Measurements from ENCODE around the gene NCK2. TPM values are rescaled to one million over a fixed set of nuclear protein-coding genes. Genes with fewer than 3 reads are reported as not detected.

Gene NCK2
- total and polyA plus RNA-seq, 9 of the 15 experiments (the other 6 are each of a cell fraction or from before 2014, with no cell fraction given), result 0.90 to 27.9 (median 15.9) TPM

DNA sequence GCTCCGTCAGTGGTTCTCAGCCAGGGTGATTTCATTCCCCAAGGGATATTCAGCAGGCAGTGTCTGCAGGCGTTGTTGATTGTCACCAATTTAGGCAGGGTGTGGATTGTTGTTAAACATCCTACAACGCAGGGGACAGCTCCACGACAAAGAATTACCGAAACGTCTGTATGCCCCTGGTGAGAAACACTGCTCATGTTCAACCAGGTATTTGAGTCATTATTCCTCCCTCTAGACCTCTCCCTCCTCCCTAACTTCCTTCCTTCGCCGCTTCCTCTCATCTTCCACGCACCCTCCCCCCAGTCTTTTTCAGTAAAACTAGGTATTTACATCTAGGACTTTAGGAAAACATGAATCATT, 50.8 kb downstream of the NCK2 start (continued):
- TF ChIP-seq, protein P1, sequence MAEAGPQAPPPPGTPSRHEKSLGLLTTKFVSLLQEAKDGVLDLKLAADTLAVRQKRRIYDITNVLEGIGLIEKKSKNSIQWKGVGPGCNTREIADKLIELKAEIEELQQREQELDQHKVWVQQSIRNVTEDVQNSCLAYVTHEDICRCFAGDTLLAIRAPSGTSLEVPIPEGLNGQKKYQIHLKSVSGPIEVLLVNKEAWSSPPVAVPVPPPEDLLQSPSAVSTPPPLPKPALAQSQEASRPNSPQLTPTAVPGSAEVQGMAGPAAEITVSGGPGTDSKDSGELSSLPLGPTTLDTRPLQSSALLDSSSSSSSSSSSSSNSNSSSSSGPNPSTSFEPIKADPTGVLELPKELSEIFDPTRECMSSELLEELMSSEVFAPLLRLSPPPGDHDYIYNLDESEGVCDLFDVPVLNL (CRISPR knock-in tag; IDR thresholded peaks at IDR 0.05; ENCODE audit: low read depth), result no peak
- TF ChIP-seq, protein P2, sequence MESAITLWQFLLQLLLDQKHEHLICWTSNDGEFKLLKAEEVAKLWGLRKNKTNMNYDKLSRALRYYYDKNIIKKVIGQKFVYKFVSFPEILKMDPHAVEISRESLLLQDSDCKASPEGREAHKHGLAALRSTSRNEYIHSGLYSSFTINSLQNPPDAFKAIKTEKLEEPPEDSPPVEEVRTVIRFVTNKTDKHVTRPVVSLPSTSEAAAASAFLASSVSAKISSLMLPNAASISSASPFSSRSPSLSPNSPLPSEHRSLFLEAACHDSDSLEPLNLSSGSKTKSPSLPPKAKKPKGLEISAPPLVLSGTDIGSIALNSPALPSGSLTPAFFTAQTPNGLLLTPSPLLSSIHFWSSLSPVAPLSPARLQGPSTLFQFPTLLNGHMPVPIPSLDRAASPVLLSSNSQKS (CRISPR knock-in tag; IDR thresholded peaks at IDR 0.05), result no peak
- TF ChIP-seq BRCA1 (IDR thresholded peaks at IDR 0.05) (no peak), BRCA1 (CRISPR knock-in tag; IDR thresholded peaks at IDR 0.05) (no peak), NFYB (IDR thresholded peaks at IDR 0.05; ENCODE audit: extremely low read depth, insufficient read length) (no peak), HCFC1 (IDR thresholded peaks at IDR 0.05; ENCODE audit: low read depth, low read length) (no peak), PHTF2 (CRISPR knock-in tag; IDR thresholded peaks at IDR 0.05) (no peak)

DNA sequence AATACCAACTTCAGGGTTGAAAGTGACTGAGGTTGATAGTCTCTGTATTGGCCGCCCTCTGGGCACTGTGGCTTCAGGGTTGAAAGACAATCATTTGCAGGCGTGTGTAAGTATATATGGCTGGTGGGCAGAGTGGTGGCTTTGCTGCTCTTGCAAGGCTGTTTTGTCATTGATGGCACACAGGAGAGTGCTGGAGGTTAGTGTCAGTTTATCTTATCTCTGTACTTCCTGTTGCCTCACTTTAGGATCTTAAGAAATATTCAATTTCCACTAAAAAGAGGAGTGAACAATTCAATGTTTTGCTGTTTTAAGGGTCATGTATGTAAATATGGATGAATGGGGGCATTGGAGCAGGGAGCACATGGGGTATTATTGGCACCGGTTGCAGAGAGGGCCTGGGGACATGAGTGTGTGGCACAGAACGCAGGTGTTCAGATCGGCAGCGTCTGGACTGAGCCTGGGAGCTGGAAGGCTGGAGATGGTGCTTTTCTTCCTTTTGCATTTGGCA, 51.5 kb downstream of the NCK2 start:
- no TSS peak for BruUV-seq (replicated peaks)
- H3K9ac ChIP-seq (ENCODE audit: insufficient read depth in 1 of 2, low read depth in 2 of 2, low read length in 2 of 2), result peak overlapping the region; percentile 38 to 62; a peak in 3 of 4 replicates
- H3K27ac ChIP-seq (ENCODE audit: extremely low read depth, low read depth, low read length), result peak overlapping the region; percentile 80
- peaks cover 12 to 57% of the 10 kb centered on the region in 2 experiments; a peak in 4 of 5 replicates for H3K4me1 ChIP-seq (replicated peaks in 1 of 2; ENCODE audit: control insufficient read depth in 2 of 2, insufficient read depth in 2 of 2, low read length in 2 of 2)
- in situ Hi-C loops (cut with MboI) (no loop called here), intact Hi-C loops (cut with micrococcal nuclease) (loop anchor here (5.0 kb wide), 1 partner anchor 56 kb away; no protein-coding TSS in a partner anchor)
- peak; percentile 32 for FAIRE-seq
- peak in 1 of 4 experiments; percentile 30 for DNase-seq (ENCODE audit: extremely low read depth in 1 of 4, low spot score in 3 of 4)
- H3K4me2 ChIP-seq (ENCODE audit: insufficient read depth, low read length), result peak overlapping the region; percentile 70
- H3K36me3 ChIP-seq (ENCODE audit: control insufficient read depth, insufficient read depth, low read length), result no peaks in the 10 kb centered on the region
- ChIA-PET CTCF (ENCODE audit: low intra/inter-chr PET ratio) (no interaction called here), POLR2A (interaction anchor here (2.9 kb wide), 1 partner anchor 11 kb away, joined by 6 read pairs; no protein-coding TSS in a partner anchor)
- H4K20me1 ChIP-seq (replicated peaks; ENCODE audit: control insufficient read depth, insufficient read depth, low read length), result no peaks in the 10 kb centered on the region
- WGBS (ENCODE audit: insufficient coverage, low coverage, missing lambda C conversion rate), result 16% methylated on average over 6 of the region's 6 CpGs
- peak overlapping the region; percentile 70 for H2AFZ ChIP-seq (ENCODE audit: low read depth, low read length)
- H3K27me3 ChIP-seq (ENCODE audit: control insufficient read depth in 2 of 2, insufficient read depth in 2 of 2, low read length in 2 of 2), result no peaks in the 10 kb centered on the region
- H3K9me3 ChIP-seq (replicated peaks; ENCODE audit: control insufficient read depth, insufficient read depth, low read depth, low read length), result no peaks in the 10 kb centered on the region
- peak; percentile 62 for ATAC-seq
- H3K4me3 ChIP-seq, result no peak overlapping the region
- H3K9me1 ChIP-seq (ENCODE audit: control insufficient read depth, insufficient read depth, low read length), result no peaks in the 10 kb centered on the region
- peaks cover 25% of the 10 kb centered on the region; the same call in 2 of the 3 replicates for H3K79me2 ChIP-seq (ENCODE audit: control insufficient read depth, insufficient read depth, low read length)
- TF ChIP-seq DMBX1 (CRISPR knock-in tag; IDR thresholded peaks at IDR 0.05; ENCODE audit: borderline replicate concordance), result peak; percentile 54; the same call in 1 of the 2 replicates
- TF ChIP-seq JUND (IDR thresholded peaks at IDR 0.05; ENCODE audit: borderline replicate concordance, low read depth, low read length), result no peak
- peak; percentile 31; the same call in 2 of the 3 replicates for TF ChIP-seq JUND (tag; IDR thresholded peaks at IDR 0.05; ENCODE audit: borderline replicate concordance, low read depth, low read length)
- TF ChIP-seq MYC (IDR thresholded peaks at IDR 0.05; ENCODE audit: low read depth, low read length), result peak; percentile 18; the same call in 1 of the 2 replicates
- no peak for TF ChIP-seq MYC (CRISPR knock-in tag; IDR thresholded peaks at IDR 0.05; ENCODE audit: borderline replicate concordance, low read depth)
- TF ChIP-seq ETV1 (tag; conservative IDR thresholded peaks at IDR 0.05; ENCODE audit: low read depth), result peak; percentile 92
- TF ChIP-seq LEF1 (IDR thresholded peaks at IDR 0.05), result no peak
- no peak for TF ChIP-seq SRSF3 (IDR thresholded peaks at IDR 0.05; ENCODE audit: insufficient read depth, low read length)
- TF ChIP-seq RBM14 (IDR thresholded peaks at IDR 0.05; ENCODE audit: borderline replicate concordance, insufficient read depth, low read depth, low read length), result no peak
- TF ChIP-seq ZC3H4 (CRISPR knock-in tag; IDR thresholded peaks at IDR 0.05; ENCODE audit: borderline replicate concordance), result no peak
- 0 out of 2 replicates have a peak, but pooled peaks have one; percentile 41 for TF ChIP-seq ZNF644 (tag; IDR thresholded peaks at IDR 0.05; ENCODE audit: low read depth)
- TF ChIP-seq, protein P3, sequence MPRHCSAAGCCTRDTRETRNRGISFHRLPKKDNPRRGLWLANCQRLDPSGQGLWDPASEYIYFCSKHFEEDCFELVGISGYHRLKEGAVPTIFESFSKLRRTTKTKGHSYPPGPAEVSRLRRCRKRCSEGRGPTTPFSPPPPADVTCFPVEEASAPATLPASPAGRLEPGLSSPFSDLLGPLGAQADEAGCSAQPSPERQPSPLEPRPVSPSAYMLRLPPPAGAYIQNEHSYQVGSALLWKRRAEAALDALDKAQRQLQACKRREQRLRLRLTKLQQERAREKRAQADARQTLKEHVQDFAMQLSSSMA (CRISPR knock-in tag; IDR thresholded peaks at IDR 0.05), result no peak
- TF ChIP-seq KLF1 (tag; IDR thresholded peaks at IDR 0.05), result 0 out of 2 replicates have a peak, but pooled peaks have one; percentile 19

All from K562 (cell line).